H1 (cell line): ENCODE results near the gene AHSP. TPM values are rescaled to one million over a fixed set of nuclear protein-coding genes. Genes with fewer than 3 reads are reported as not detected.

Experiments used
- BCL11A ChIP-seq, 2 experiments: IDR thresholded peaks; one replicate each; pipeline ENCODE4 v1.6.1; 2011; ENCODE audit warnings: low read depth in 2 of 2, low read length in 2 of 2, mild to moderate bottlenecking in 2 of 2
- E2F6 ChIP-seq: IDR thresholded peaks from 2 replicates; pipeline ENCODE4 v1.6.1; 2012; ENCODE audit warnings: inconsistent platforms
- EZH2 ChIP-seq: fragments of 200-600 bp; sonication (generic); IDR thresholded peaks from 2 replicates; pipeline ENCODE4 v1.7.1; 2012; ENCODE audit warnings: low read depth, mild to moderate bottlenecking, moderate library complexity, low read length, inconsistent platforms; ENCODE audit not compliant: severe bottlenecking
- USF2 ChIP-seq: IDR thresholded peaks from 2 replicates; pipeline ENCODE4 v1.6.1; 2011; ENCODE audit warnings: low read length, improper control_type of control experiment
- polyA plus RNA-seq, 7 experiments: library from polyadenylated mRNA; depleted of rRNA in 3 of 7; stranded (reverse) in 5 of 7; unstranded in 2 of 7; fragments of >200 nt in 5 of 7; fragments of 200-250 nt in 2 of 7; gene quantifications; 1 replicate in 5 of 7; 2 replicates in 1 of 7; 4 replicates in 1 of 7; pipeline versions ENCODE4 v1.2.1 to v1.2.3, GENCODE V29; 2011 to 2013; ENCODE audit warnings: missing spikeins in 2 of 7, mixed read lengths in 2 of 7
- total RNA-seq: library from RNA; stranded (reverse); fragmentation: NEBNext Ultra II Directional; extraction: Animal tissue kit (Norgen Biotek cat#: 25700); gene quantifications from 2 replicates; pipeline ENCODE4 v1.2.1, GENCODE V29; 2021

The AHSP gene
- total and polyA plus RNA-seq, 2 of the 8 experiments (the other 6 are each of a cell fraction or from before 2014, with no cell fraction given), result 0.91 to 15.3 TPM

GRCh38 chr16:31531096-31531495 lies 3.4 kb downstream of the AHSP start (continued):
- no peak for TF ChIP-seq BCL11A (IDR thresholded peaks at IDR 0.05; ENCODE audit: low read depth in 2 of 2, low read length in 2 of 2)
- no peak for TF ChIP-seq USF2
- TF ChIP-seq E2F6, result no peak
- no peak for TF ChIP-seq EZH2
